Measurements from ENCODE around the gene TSPYL1. TPM values are rescaled to one million over a fixed set of nuclear protein-coding genes. Genes with fewer than 3 reads are reported as not detected.

Gene TSPYL1
- total and polyA plus RNA-seq, 2 of the 8 experiments (the other 6 are each of a cell fraction or from before 2014, with no cell fraction given), result 33.2 to 79.1 TPM

GRCh38 chr6:116307001-116307400 is 27.3 kb upstream of the TSPYL1 start:
- Histone ChIP-seq H2BK20ac (ENCODE audit: low read length) (no peak overlapping the region), H4K20me1 (replicated peaks in 1 of 2; ENCODE audit: control insufficient read depth in 1 of 2, insufficient read depth in 2 of 2, low read length in 2 of 2) (no peaks in the 10 kb centered on the region), H3K4me1 (replicated peaks in 1 of 4; ENCODE audit: control insufficient read depth in 3 of 4, insufficient read depth in 4 of 4, low read length in 3 of 4) (no peaks in the 10 kb centered on the region), H3K18ac (ENCODE audit: extremely low read depth, low read length) (no peak overlapping the region), H4K91ac (replicated peaks; ENCODE audit: insufficient read length, low read length) (no peak overlapping the region), H3K27me3 (replicated peaks in 1 of 4; ENCODE audit: control insufficient read depth in 3 of 4, extremely low read depth in 1 of 4, insufficient read depth in 3 of 4, low read length in 3 of 4) (no peaks in the 10 kb centered on the region), H2BK15ac (ENCODE audit: low read length) (no peak overlapping the region), H2BK120ac (replicated peaks; ENCODE audit: low read depth, low read length) (no peak overlapping the region), H4K5ac (ENCODE audit: insufficient read length, low read depth, low read length) (no peak overlapping the region), H4K8ac (ENCODE audit: extremely low read depth, insufficient read depth, low read length) (no peak overlapping the region), H3K4me2 (ENCODE audit: insufficient read depth in 1 of 2, low read depth in 2 of 2, low read length in 2 of 2) (no peak overlapping the region), H3K4ac (replicated peaks; ENCODE audit: insufficient read length, low read depth, low read length) (no peak overlapping the region), H3K9me3 (ENCODE audit: insufficient read depth in 2 of 2, low read depth in 1 of 2, low read length in 1 of 2) (no peaks in the 10 kb centered on the region), H3K14ac (ENCODE audit: insufficient read length) (no peak overlapping the region), H3K23ac (ENCODE audit: insufficient read length) (no peak overlapping the region), H3K23me2 (ENCODE audit: low read depth, low read length) (no peaks in the 10 kb centered on the region), H3K9ac (replicated peaks in 1 of 4; ENCODE audit: extremely low read depth in 1 of 4, low read depth in 3 of 4, low read length in 3 of 4) (no peak overlapping the region), H3K56ac (replicated peaks; ENCODE audit: insufficient read length, low read depth, low read length) (no peak overlapping the region), H2AK5ac (ENCODE audit: low read depth, low read length) (no peak overlapping the region), H3K4me3 (ENCODE audit: extremely low read depth in 1 of 4, insufficient read depth in 2 of 4, low read depth in 3 of 4, low read length in 4 of 4) (no peak overlapping the region), H2BK12ac (ENCODE audit: low read depth, low read length) (no peak overlapping the region), H3K79me2 (ENCODE audit: control insufficient read depth in 1 of 2, insufficient read depth in 2 of 2, low read length in 2 of 2) (no peaks in the 10 kb centered on the region), H2BK5ac (ENCODE audit: low read depth, low read length) (no peak overlapping the region), H2AFZ (ENCODE audit: low read length) (no peak overlapping the region), H3K27ac (ENCODE audit: low read depth, low read length) (no peak overlapping the region), H3K79me1 (ENCODE audit: low read depth, low read length) (no peaks in the 10 kb centered on the region), H3K36me3 (ENCODE audit: control insufficient read depth in 2 of 4, insufficient read depth in 4 of 4, low read length in 3 of 4) (no peaks in the 10 kb centered on the region)
- CTCF ChIA-PET (ENCODE audit: partially characterized antibody), result interaction anchor here (0.8 to 1.3 kb wide), 5 partner anchors 8 to 227 kb away, joined by 3 to 5 read pairs (median 3); no protein-coding TSS in a partner anchor
- FAIRE-seq, result no peak
- no peak for DNase-seq (ENCODE audit: low read depth in 1 of 2, low spot score in 2 of 2)
- 93% methylated on average over 1 of the region's 1 CpG; no CpG with 5 or more reads in 1 of the 2 experiments for WGBS, 2 experiments (ENCODE audit: extremely low coverage in 1 of 2, insufficient coverage in 1 of 2, insufficient read length in 1 of 2, insufficient replicate concordance in 2 of 2, low coverage in 1 of 2, low lambda C conversion rate in 2 of 2, missing lambda C conversion rate in 1 of 2)
- TF ChIP-seq CEBPB (IDR thresholded peaks at IDR 0.05; ENCODE audit: low read depth, low read length), result no peak
- TF ChIP-seq ZNF274 (IDR thresholded peaks at IDR 0.05; ENCODE audit: borderline replicate concordance, extremely low read depth, low read length), result no peak
- no peak for TF ChIP-seq TAF7 (optimal IDR thresholded peaks at IDR 0.05; ENCODE audit: borderline replicate concordance, low read depth, low read length)
- POLR2A ChIA-PET (ENCODE audit: partially characterized antibody), result interaction anchor here (0.7 kb wide), 1 partner anchor 70 kb away, joined by 3 read pairs; no protein-coding TSS in a partner anchor

Measured in H1 (cell line).